Natural killer cell (primary cell): ENCODE measurements around the gene GADD45G. TPM values are rescaled to one million over a fixed set of nuclear protein-coding genes. Genes with fewer than 3 reads are reported as not detected.

Source experiments
- ATAC-seq, 3 donors: fragments of 150-1000 bp in 2 of 3; fragments of 200-7000 bp in 1 of 3; cut with Tn5 transposase; 1 replicate in 1 of 3; 2 replicates in 2 of 3; pipeline ENCODE4 v1.10.0; 2021; ENCODE audit warnings: mild to moderate bottlenecking in 2 of 3, moderate library complexity in 2 of 3
- DNase-seq, 2 donors: peaks; one replicate each; pipeline versions ENCODE4 v3.0.0 to v3.0.0-alpha.2; 2013 to 2021; ENCODE audit warnings: mixed read lengths in 1 of 2
- H3K27ac ChIP-seq: one replicate; pipeline ENCODE4 v1.5.1; 2013; ENCODE audit warnings: mild to moderate bottlenecking, low read length
- H3K27me3 ChIP-seq: one replicate; pipeline ENCODE4 v1.6.1; 2013; ENCODE audit warnings: low read length; ENCODE audit not compliant: control insufficient read depth, insufficient read depth
- H3K36me3 ChIP-seq: one replicate; pipeline ENCODE4 v1.6.1; 2013; ENCODE audit warnings: low read length; ENCODE audit not compliant: control insufficient read depth, insufficient read depth
- H3K4me1 ChIP-seq: one replicate; pipeline ENCODE4 v1.6.1; 2013; ENCODE audit warnings: low read length; ENCODE audit not compliant: control insufficient read depth, insufficient read depth
- H3K4me3 ChIP-seq: one replicate; pipeline ENCODE4 v1.5.1; 2013; ENCODE audit warnings: low read length
- H3K9me3 ChIP-seq: one replicate; pipeline ENCODE4 v1.6.1; 2013; ENCODE audit warnings: low read length; ENCODE audit not compliant: control insufficient read depth, insufficient read depth
- H3K27ac Mint-ChIP-seq, 2 donors: one replicate each; pipeline ENCODE4 v1.8.0; 2022; ENCODE audit warnings: mild to moderate bottlenecking in 2 of 2, mixed read lengths in 2 of 2, moderate library complexity in 1 of 2
- H3K27me3 Mint-ChIP-seq, 2 donors: one replicate each; pipeline ENCODE4 v1.8.0; 2022; ENCODE audit warnings: low read depth in 2 of 2, mixed read lengths in 2 of 2
- H3K36me3 Mint-ChIP-seq: one replicate; pipeline ENCODE4 v1.8.0; 2022; ENCODE audit warnings: mixed read lengths
- H3K4me1 Mint-ChIP-seq, 2 donors: one replicate each; pipeline ENCODE4 v1.8.0; 2022; ENCODE audit warnings: mixed read lengths in 2 of 2
- H3K4me3 Mint-ChIP-seq: one replicate; pipeline ENCODE4 v1.8.0; 2022; ENCODE audit warnings: mild to moderate bottlenecking, moderate library complexity, mixed read lengths
- H3K9me3 Mint-ChIP-seq, 2 donors: one replicate each; pipeline ENCODE4 v1.8.0; 2022; ENCODE audit warnings: mixed read lengths in 2 of 2
- WGBS: methylation state at CpG from one replicate; pipeline ENCODE4 v1.1.7; 2013; ENCODE audit warnings: missing lambda C conversion rate; ENCODE audit not compliant: insufficient coverage; 5-methylcytosine and 5-hydroxymethylcytosine counted together
- intact Hi-C: fragments of 100-400 bp; cut with micrococcal nuclease; formaldehyde crosslinking; loops from one replicate; pipeline ENCODE4 v1.14.2; 2022
- total RNA-seq, 4 donors: library from RNA; stranded (reverse); fragments of 120-200 nt in 1 of 4; gene quantifications; one replicate each; pipeline versions ENCODE4 v1.2.3 to v1.2.4, GENCODE V29; 2013 to 2022
- TF ChIP-seq, protein P1 (sequence below): fragments of 200-600 bp; IDR thresholded peaks from one replicate; pipeline ENCODE4 v1.8.0; 2022; ENCODE audit warnings: antibody characterized with exemption

GADD45G gene
- total RNA-seq, 3 donors from 2014 or later (not counting 1 experiment from before 2014, with no cell fraction given) = 2.6 to 3.2 (median 2.8) TPM

DNA sequence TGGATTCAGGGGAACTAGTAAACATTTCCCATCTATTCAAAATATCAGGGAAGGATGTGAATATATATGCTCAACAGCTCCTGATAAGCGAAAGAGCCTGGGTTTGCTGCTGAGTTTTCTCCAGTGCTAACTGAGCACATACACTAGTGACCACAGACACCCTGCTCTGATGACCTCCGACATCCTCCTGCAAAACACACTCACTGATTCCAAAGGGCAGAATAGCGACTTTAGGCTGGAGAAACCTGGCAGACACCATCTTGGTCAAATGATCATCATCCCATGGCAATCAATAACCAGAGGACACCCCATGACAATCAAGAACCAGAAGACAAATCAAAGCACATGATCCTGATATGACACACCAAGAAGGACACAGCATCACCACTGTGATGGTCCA is 9.2 kb upstream of the GADD45G start:
- Mint-ChIP-seq H3K4me1 (peaks cover 15 to 18% of the 10 kb centered on the region in 2 donors), H3K9me3 (no peaks in the 10 kb centered on the region), H3K27me3 (peaks cover 2 to 6% of the 10 kb centered on the region in 2 donors), H3K4me3 (no peak overlapping the region), H3K27ac (no peak overlapping the region), H3K36me3 (no peaks in the 10 kb centered on the region)
- Histone ChIP-seq H3K4me3 (no peak overlapping the region), H3K27me3 (no peaks in the 10 kb centered on the region), H3K36me3 (no peaks in the 10 kb centered on the region), H3K9me3 (no peaks in the 10 kb centered on the region), H3K27ac (no peak overlapping the region), H3K4me1 (peaks cover 5% of the 10 kb centered on the region)
- DNase-seq = no peak
- intact Hi-C loops = no loop called here
- 85% methylated on average over 3 of the region's 3 CpGs for WGBS
- ATAC-seq = no peak
- TF ChIP-seq, protein P1, sequence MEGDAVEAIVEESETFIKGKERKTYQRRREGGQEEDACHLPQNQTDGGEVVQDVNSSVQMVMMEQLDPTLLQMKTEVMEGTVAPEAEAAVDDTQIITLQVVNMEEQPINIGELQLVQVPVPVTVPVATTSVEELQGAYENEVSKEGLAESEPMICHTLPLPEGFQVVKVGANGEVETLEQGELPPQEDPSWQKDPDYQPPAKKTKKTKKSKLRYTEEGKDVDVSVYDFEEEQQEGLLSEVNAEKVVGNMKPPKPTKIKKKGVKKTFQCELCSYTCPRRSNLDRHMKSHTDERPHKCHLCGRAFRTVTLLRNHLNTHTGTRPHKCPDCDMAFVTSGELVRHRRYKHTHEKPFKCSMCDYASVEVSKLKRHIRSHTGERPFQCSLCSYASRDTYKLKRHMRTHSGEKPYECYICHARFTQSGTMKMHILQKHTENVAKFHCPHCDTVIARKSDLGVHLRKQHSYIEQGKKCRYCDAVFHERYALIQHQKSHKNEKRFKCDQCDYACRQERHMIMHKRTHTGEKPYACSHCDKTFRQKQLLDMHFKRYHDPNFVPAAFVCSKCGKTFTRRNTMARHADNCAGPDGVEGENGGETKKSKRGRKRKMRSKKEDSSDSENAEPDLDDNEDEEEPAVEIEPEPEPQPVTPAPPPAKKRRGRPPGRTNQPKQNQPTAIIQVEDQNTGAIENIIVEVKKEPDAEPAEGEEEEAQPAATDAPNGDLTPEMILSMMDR = no peak

DNA sequence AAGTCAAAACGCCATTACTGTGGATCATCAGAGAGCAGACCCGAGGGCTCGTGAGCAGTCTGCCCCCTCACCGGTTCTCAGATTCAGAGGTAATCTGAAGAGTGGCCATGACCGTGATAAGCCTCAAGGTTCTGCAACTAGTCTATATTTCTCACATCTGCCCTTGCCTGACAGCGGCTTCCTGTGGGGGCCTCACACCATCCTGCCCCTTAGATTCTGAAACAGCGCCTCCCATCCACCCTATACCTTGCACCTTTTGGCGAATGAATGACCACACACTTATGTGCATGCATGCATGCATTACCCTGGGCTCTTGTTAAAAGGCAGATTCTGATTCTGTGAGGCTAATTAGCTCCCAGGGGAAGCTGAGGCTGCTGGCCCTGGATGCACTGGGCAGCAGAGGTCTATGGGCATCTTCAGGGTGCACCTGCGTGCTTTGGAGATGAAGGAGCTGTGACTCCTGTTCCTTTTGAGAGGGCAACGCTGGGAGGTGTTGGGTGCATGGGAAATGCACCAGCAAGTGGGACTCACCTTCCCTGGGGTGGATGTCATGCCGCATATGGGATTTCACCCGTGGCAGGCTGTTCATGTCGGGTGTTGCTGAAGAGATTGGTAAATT is 7.8 kb upstream of the GADD45G start:
- peaks cover 5% of the 10 kb centered on the region for H3K4me1 ChIP-seq
- H3K4me3 Mint-ChIP-seq = no peak overlapping the region
- TF ChIP-seq, protein P1 = no peak
- H3K27ac Mint-ChIP-seq = no peak overlapping the region
- no peaks in the 10 kb centered on the region for H3K36me3 Mint-ChIP-seq
- peaks cover 15 to 18% of the 10 kb centered on the region in 2 donors for H3K4me1 Mint-ChIP-seq
- ATAC-seq (peak in 1 of 3 donors; percentile 65), DNase-seq (no peak)
- H3K4me3 ChIP-seq = no peak overlapping the region
- H3K9me3 ChIP-seq = no peaks in the 10 kb centered on the region
- H3K27me3 ChIP-seq = no peaks in the 10 kb centered on the region
- H3K9me3 Mint-ChIP-seq = no peaks in the 10 kb centered on the region
- H3K36me3 ChIP-seq = no peaks in the 10 kb centered on the region
- H3K27ac ChIP-seq = no peak overlapping the region
- peaks cover 5 to 12% of the 10 kb centered on the region in 2 donors for H3K27me3 Mint-ChIP-seq
- intact Hi-C loops = no loop called here
- WGBS = 66% methylated on average over 13 of the region's 13 CpGs

DNA sequence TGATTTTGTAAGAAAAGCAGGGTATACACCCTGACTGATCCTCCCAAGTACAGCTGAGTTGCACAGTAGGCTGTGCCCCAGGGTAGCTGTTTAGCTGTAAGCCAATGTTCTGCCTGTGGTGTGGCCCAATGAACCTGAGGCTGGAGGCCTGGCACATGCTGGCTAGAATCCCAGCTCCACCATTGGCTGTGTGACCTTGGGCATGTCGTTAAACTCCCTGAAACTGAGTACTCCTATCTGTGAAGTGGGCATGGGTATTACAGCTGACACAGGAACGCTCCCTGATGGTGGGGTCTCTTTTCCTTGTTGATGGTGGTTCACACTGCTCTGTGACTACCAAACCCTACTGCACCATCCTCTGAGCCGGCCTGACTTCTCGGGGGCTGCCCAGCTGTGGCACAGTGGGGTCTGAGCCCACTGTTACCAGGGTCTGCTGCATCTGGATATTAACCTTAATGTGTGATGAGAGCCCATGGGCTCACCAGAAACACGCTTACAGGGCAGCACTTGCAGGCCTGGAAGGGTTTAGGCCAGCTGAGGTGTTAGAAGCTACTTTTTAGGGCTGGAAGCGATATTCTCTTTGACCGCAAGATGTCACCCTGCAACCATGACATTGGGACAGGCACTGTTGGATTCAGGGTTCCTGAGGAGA is 7.0 kb upstream of the GADD45G start:
- peaks cover 15 to 18% of the 10 kb centered on the region in 2 donors for H3K4me1 Mint-ChIP-seq
- H3K4me1 ChIP-seq = peaks cover 7% of the 10 kb centered on the region
- H3K9me3 ChIP-seq = no peaks in the 10 kb centered on the region
- 57% methylated on average over 7 of the region's 7 CpGs for WGBS
- intact Hi-C loops = no loop called here
- no peaks in the 10 kb centered on the region for H3K9me3 Mint-ChIP-seq
- ATAC-seq (peak in 2 of 3 donors; percentile 58 to 59), DNase-seq (peak in 1 of 2 donors; percentile 81)
- H3K4me3 Mint-ChIP-seq = no peak overlapping the region
- no peak overlapping the region for H3K27ac Mint-ChIP-seq
- H3K4me3 ChIP-seq = no peak overlapping the region
- no peaks in the 10 kb centered on the region for H3K27me3 ChIP-seq
- H3K36me3 Mint-ChIP-seq = no peaks in the 10 kb centered on the region
- H3K27me3 Mint-ChIP-seq = peaks cover 0 to 14% of the 10 kb centered on the region in 2 donors
- TF ChIP-seq, protein P1 = peak; percentile 62
- H3K36me3 ChIP-seq = no peaks in the 10 kb centered on the region
- no peak overlapping the region for H3K27ac ChIP-seq
